NCI-H69 (cell line): ENCODE data around the gene PAPPA.
A peak's percentile ranks its signal among the peaks of the same experiment; 100 is the strongest.

Experiments used
- DNase-seq: peaks from one replicate; lab custom pipeline; 2025; lab: John Stamatoyannopoulos, UW

The PAPPA gene

GRCh38 chr9:116382053-116382452 is 228.5 kb downstream of the PAPPA start:
- DNase-seq, result no peak

- no peak for DNase-seq
These were observed 229.5 kb downstream of the PAPPA start for GRCh38 chr9:116383133-116383532.

GRCh38 chr9:116383936-116384335 is 230.3 kb downstream of the PAPPA start:
- no peak for DNase-seq

GRCh38 chr9:116387934-116388698 is 234.5 kb downstream of the PAPPA start:
- peak; percentile 65 for DNase-seq

- DNase-seq, result no peak
These were observed 236.1 kb downstream of the PAPPA start for GRCh38 chr9:116389541-116390302.

GRCh38 chr9:116390303-116391228 is 237.0 kb downstream of the PAPPA start:
- no peak for DNase-seq

GRCh38 chr9:116391306-116391900 is 237.8 kb downstream of the PAPPA start:
- no peak for DNase-seq

GRCh38 chr9:116393198-116393597 is 239.6 kb downstream of the PAPPA start:
- DNase-seq, result no peak

- no peak for DNase-seq
These were observed 240.5 kb downstream of the PAPPA start for GRCh38 chr9:116394070-116394469.

- DNase-seq, result peak; percentile 60
These were observed 241.5 kb downstream of the PAPPA start for GRCh38 chr9:116394894-116395698.

- DNase-seq, result no peak
These were observed 242.1 kb downstream of the PAPPA start for GRCh38 chr9:116395699-116396037.

- no peak for DNase-seq
These were observed 249.6 kb downstream of the PAPPA start for GRCh38 chr9:116403171-116403570.

GRCh38 chr9:116404228-116404627 is 250.6 kb downstream of the PAPPA start:
- DNase-seq, result no peak

GRCh38 chr9:116405321-116405720 is 251.7 kb downstream of the PAPPA start:
- no peak for DNase-seq

GRCh38 chr9:116406469-116406868 is 252.9 kb downstream of the PAPPA start:
- no peak for DNase-seq

GRCh38 chr9:116409129-116409528 is 255.5 kb downstream of the PAPPA start:
- no peak for DNase-seq

- no peak for DNase-seq
These were observed 256.0 kb downstream of the PAPPA start for GRCh38 chr9:116409638-116410037.

GRCh38 chr9:116411506-116411905 is 257.9 kb downstream of the PAPPA start:
- DNase-seq, result no peak

- DNase-seq, result no peak
These were observed 260.8 kb downstream of the PAPPA start for GRCh38 chr9:116414374-116414773.

- no peak for DNase-seq
These were observed 262.8 kb downstream of the PAPPA start for GRCh38 chr9:116416421-116416820.

GRCh38 chr9:116417464-116417863 is 263.9 kb downstream of the PAPPA start:
- DNase-seq, result no peak
